ENCODE measurements around the gene TM9SF4. TPM values are rescaled to one million over a fixed set of nuclear protein-coding genes. Genes with fewer than 3 reads are reported as not detected.

The TM9SF4 gene
- polyA plus RNA-seq, 1 experiment = 101 TPM

DNA sequence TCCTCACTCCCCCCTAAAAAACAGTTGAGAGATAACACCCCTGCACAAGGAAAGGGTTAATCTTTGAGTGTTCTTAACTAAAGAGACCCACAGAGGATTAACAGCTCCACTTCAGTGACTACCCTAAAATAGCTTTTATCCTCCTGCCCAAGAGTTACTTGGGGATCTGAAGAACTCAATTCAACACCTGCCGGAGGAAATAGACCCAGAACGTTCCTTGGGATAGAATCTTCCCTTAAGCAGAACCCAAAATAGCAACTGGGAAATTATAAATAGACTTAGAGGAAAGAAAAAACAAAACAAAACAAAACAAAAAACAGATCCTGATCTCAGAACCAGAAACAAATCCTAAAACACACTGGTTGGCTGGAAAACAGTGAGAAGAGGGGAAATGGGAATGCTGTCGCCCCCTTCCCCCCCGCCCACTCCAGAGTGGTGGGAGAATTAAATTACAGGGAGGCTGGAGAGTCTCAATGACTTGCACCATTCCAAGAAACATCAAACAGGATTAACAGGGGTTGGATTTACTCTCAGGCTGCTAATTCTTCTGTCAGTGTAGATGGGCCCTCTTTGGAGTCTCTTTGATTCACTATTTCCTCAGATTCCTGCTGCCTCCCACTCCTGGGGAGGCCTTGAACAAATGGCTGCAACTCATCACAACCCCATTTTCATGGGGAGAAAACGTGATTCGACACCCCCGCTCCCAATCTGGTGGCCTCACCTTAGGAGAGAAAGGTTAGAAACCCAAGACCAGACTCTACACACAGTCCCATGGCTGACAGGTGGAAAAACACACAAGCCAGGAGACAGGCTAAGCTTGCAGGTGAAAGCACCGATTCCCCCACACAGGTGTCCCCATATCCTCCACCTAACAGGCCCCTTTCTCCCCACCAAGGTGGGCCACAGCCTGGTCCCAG lies 96.6 kb downstream of the TM9SF4 start:
- ChIA-PET CTCF (interaction anchor here (0.6 kb wide), 1 partner anchor 14 kb away, joined by 3 read pairs; no protein-coding TSS in a partner anchor), POLR2A (no interaction called here)

GRCh38 chr20:32206760-32207625 lies 97.5 kb downstream of the TM9SF4 start:
- 0 out of 2 replicates have a peak, but pooled peaks cover 3% of the 10 kb centered on the region for H3K36me3 ChIP-seq (ENCODE audit: control insufficient read depth, insufficient read depth, low read length)

More for the DNA sequence above, 96.6 kb downstream of the TM9SF4 start:
- TF ChIP-seq CTCF (IDR thresholded peaks at IDR 0.05; ENCODE audit: insufficient read depth, low read depth, low read length) = no peak
- no peaks in the 10 kb centered on the region for H3K27me3 ChIP-seq (ENCODE audit: control insufficient read depth, insufficient read depth, low read length)
- H3K4me3 ChIP-seq (ENCODE audit: low read depth, low read length) = peak overlapping the region; percentile 95
- no peak for DNase-seq (ENCODE audit: low read depth)
- H3K36me3 ChIP-seq (ENCODE audit: control insufficient read depth, insufficient read depth, low read length) = peaks cover 2% of the 10 kb centered on the region

GRCh38 chr20:32207626-32208498 lies 98.3 kb downstream of the TM9SF4 start, which contains the start of the genes PLAGL2 and POFUT1:
PLAGL2 (minus strand) TSS chr20:32207743; CDS start chr20:32202178, 5,565 bp downstream.
POFUT1 (plus strand) TSS chr20:32207880; CDS start chr20:32207942, 62 bp downstream.
- ChIA-PET CTCF (no interaction called here), POLR2A (no interaction called here)
- Histone ChIP-seq H3K27me3 (ENCODE audit: control insufficient read depth, insufficient read depth, low read length) (no peaks in the 10 kb centered on the region), H3K4me3 (ENCODE audit: low read depth, low read length) (peak within 1 kb of the TSS; percentile 95), H3K36me3 (ENCODE audit: control insufficient read depth, insufficient read depth, low read length) (peaks cover 5% of the 10 kb centered on the region)
- peak; percentile 21 for DNase-seq (ENCODE audit: low read depth)
- TF ChIP-seq CTCF (IDR thresholded peaks at IDR 0.05; ENCODE audit: insufficient read depth, low read depth, low read length) = peak; percentile 21; the same call in 1 of the 2 replicates

More at GRCh38 chr20:32206760-32207625, 97.5 kb downstream of the TM9SF4 start:
- peak overlapping the region; percentile 95 for H3K4me3 ChIP-seq (ENCODE audit: low read depth, low read length)
- TF ChIP-seq CTCF (IDR thresholded peaks at IDR 0.05; ENCODE audit: insufficient read depth, low read depth, low read length) = no peak
- DNase-seq (ENCODE audit: low read depth) = no peak
- POLR2A ChIA-PET = no interaction called here
- CTCF ChIA-PET = no interaction called here
- H3K27me3 ChIP-seq (ENCODE audit: control insufficient read depth, insufficient read depth, low read length) = no peaks in the 10 kb centered on the region

DNA sequence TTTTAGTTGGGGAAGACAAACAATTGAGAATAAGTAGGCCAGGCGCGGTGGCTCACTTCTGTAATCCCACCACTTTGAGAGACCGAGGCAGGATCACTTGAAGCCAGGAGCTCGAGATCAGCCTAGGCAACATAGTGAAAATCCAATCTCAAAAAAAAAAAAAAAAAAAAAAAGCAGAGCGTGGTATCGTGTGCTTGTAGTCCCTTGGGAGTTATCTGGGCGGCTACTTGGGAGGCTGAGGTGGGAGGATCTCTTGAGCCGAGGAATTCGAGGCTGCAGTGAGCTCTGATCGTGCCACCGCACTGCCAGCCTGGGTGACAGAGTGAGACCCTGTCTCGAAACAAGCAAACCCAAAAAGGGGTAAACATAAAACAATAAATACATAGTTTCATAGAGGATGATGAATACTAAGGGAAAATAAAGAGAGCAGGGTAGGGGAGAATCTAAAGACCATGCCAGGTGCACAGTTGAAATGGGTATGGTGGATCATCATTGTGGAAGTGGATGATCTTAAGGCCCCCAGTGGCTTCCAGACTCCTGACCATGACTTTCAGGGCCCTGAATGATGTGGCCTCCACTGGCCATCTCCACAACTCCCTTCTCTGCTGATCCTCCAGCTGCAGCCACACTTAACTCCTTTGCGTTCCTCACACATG lies 99.1 kb downstream of the TM9SF4 start:
- no peak for DNase-seq (ENCODE audit: low read depth)

More for the DNA sequence above, 99.1 kb downstream of the TM9SF4 start:
- TF ChIP-seq CTCF (IDR thresholded peaks at IDR 0.05; ENCODE audit: insufficient read depth, low read depth, low read length) = no peak
- H3K36me3 ChIP-seq (ENCODE audit: control insufficient read depth, insufficient read depth, low read length) = peaks cover 5% of the 10 kb centered on the region
- ChIA-PET CTCF (no interaction called here), POLR2A (no interaction called here)
- peak overlapping the region; percentile 86 for H3K4me3 ChIP-seq (ENCODE audit: low read depth, low read length)
- no peaks in the 10 kb centered on the region for H3K27me3 ChIP-seq (ENCODE audit: control insufficient read depth, insufficient read depth, low read length)

Data from BJ (cell line).